Right kidney (tissue), 1 donor: ENCODE measurements around the gene PRR16.
"Not testable (repeated sequence)": the region's sequence is repeated elsewhere in the genome, so short reads cannot be mapped to it uniquely, and the experiment has no call there.

ENCODE experiments used
- DNase-seq: peaks from one replicate; pipeline ENCODE4 v3.0.0-alpha.2; 2016

The PRR16 gene

DNA sequence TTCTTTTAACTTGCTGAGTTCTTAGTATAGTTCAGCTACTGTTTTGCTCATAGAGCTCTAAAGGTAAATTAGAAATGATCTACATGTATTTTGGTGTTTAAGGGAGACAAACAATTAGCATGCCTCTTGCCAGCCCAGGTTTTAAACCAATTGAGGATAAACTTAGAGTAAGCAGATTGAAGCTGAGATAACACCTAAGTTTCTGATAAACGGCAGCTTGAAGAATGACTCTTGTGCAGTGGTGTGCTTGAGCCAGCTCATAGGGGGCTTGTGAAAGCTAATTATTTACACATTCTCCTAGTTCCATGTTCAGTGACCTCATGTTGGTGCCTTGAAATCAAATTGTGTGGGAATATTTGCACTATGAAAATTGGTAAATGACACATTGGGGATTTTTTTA is 193.0 kb downstream of the PRR16 start:
- DNase-seq: no peak

DNA sequence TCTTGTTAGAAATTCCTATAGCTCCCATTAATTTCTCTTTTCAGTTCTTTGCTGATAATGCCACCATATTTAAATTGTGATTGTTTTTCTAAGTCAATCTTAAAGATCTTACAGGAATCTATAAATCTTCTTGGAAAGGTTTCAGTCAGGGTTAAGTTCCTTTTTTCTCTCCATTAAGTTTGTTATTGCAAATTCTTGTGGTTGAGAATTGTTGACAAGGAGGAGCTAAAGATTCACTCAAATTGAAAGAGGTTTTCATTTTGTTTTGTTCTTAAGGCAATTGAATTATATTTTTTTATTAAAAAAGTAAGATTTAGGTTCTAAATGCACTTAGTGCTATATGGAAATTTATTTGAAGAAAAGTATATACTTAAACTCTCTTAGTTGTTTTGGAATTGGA is 213.4 kb downstream of the PRR16 start:
- DNase-seq: no peak

DNA sequence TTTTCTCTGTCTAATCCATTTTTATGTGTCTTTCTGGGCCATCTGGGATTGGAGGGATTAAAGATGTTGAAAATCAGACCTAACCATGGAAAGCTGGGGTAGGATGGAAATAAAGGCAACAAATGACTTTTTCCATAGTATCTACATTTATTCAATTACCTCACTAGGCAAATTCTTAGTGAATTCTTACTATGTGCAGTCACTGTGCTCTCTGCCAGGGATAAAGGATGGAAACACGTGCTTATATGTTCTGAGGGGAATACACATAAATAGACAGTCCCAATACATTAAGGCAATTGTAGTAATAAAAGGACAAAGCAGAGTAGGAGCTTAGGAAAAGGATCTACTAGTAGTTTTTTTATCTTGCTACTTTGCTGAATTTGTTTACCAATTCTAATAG is 214.2 kb downstream of the PRR16 start:
- DNase-seq: no peak

DNA sequence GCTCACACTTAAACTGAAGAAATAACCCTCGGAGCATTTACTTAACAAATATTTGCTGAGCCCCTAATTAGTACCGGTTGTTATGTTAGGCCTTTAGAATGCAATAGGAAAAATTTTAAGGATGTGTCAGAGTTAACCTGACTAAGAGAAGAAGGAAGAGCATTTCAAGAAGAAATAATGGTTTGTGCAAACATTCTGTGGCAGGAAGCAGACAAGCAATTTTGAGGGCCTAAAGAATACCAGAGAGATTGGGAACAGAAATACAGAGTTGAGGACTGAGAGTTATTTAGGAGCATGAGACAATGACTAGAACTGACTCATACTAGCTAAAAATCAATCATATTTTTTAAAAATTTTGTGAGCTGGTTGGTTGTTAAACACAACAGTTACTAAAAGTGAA is 218.8 kb downstream of the PRR16 start:
- no peak for DNase-seq

DNA sequence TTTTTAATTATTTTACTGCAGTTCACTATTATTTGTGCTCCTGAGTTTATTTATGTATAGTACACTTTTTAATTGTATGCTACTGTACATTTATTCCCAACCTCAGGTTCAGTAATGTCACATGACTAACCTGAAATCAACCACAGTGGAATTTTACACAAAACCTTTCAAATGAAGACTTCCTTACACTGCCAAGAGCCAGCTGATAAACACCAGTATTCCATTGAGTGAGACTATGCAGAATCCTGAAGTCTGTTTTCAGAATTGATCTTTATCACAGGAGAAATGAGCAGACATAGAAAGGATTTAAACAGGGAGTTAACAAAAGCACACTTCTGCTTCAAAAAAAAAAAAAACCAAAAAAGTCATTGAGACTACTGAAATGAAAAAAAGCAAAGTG is 219.5 kb downstream of the PRR16 start:
- DNase-seq: no peak

DNA sequence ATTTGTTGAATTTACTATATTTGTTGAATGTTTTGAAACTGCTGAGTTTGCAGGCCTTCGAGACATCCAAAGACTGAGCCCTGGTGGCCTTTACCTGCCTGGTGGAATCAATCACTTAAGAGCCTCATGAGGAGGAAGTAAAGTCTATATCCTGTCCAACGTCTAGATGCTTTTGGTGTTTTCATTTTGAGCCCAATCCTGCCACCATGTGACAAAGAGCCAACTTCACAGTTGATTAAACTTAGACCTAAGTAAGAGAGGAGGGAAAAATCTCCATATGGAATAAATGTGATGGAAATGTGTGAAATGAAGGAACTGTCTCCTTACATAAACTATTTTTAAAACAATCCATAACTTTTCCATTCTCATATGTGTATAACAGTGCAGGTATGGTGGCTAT is 220.1 kb downstream of the PRR16 start:
- no peak for DNase-seq

DNA sequence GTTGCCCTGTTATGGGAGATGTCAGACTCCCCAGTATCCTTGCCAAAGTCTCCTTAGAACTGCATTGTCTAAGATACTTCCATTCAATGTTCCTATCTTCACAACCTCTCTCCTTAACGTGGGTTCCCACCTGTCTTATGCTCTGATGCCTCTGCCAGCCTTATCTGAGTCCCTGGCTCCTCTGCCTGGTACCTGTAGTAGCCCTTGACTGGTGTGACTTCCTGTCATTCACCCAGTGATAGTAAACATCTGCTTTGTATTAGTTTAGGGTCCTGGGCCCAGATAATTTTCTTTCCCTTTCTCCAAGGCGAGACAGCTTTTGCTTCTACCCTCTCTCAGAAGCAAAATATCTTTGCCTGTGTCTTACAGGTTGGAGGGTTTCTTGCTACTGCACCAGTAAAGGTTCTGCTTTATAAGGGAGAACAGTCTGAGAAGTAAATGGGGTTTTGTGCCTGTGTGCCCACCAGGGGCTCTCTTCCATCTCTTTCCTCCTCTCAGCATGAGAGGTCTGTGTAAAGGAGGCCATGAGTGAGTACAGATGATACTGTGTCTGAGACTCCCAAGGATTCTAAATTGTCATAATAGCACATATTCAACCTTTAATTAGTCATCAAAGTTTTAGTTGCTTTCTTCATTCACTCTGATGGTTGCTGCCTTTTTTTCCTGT is 220.8 kb downstream of the PRR16 start:
- no peak for DNase-seq

DNA sequence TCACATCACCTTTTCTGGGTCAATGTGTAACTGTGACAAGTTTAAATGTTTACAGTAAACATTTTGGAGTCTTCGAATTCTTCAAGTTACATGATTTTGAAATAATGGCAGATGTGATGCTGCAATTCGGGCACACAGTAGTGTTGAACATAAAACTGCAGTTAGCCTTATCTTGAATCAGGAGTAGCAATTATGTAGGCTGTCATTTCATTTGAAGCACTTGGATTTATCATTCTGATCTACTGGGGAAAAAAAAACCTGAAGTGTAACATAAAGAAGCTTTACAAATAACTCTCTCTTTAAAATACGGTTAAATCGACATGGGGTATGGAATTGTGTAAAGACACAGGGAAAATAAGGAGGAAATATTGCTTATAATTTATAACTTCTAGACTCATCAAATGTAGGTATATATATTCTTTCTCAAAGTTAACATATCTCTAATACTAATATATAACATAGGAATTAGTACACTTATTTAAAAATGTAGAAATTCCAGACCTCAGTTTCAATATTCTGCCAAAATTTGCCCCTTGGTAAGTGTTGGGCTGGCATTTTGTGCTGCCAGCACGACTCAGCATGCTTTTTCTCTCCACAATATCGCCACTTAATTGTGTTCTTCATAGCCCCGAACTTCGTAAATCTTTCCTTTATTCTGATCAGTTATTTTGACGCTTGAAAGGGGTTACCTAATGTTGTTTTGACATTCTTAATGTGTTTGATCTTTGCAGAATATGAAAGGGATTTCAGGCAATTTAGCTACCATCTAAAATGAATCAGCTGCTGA is 226.7 kb downstream of the PRR16 start:
- no peak for DNase-seq

DNA sequence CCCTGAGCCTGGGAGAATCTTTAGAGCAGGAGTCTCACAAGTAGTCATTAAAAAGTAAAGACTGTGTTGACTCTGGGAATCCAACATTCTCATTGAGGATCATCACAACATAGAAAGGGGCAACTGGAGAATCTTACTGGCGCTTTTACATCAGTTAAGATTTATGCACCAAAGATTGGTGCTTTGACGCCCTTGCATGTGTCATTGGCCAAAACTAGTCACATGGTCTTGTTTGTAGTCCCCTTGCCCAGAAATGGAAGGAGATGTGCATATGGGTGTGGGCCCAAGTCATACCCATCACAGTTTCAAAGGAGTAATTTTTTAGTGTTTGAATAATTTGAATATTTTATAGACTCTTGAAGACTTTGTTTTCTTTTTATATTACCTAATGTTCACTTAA is 228.2 kb downstream of the PRR16 start:
- no peak for DNase-seq

DNA sequence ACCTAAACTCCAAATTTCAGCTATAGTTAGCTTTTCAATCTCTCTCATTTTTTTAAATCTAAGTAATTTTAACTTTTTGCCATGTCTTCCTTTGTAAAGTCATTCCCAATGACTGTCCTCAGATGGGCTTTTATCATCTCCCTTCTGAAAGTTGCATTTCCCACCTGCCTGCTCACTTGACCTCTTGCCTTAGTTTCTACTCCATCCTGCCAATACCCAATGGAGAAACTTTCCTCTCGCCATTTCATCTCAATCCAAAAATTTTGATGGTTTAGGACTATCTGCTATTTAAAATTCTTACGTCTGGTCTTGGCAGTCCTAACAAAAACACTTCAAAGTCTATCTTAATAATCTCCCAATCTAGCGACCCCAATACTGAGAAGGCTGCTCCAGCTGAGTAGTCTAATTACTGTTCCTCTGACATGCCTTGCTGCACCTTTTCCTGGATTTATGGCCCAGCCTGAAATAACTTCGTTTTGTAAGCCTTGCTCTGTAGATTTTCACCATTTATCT is 231.3 kb downstream of the PRR16 start:
- no peak for DNase-seq

DNA sequence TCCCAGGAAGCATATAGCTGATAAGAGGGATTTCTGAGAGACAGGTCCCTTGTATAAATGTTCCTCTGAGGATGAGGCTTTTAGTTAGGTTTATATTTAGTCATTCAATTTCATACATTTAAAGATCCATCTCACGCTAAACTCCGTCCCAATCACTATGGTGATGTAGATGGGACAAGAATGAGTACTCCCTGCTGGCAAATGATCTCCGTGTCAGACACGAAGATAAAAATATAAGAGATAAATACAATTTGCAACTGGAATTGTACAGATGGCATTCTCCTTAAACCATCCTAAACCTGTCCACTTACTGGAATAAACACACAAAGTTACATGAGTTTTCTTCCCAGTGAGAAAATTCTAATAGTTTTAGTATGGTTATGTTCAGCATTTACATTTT is 233.0 kb downstream of the PRR16 start:
- no peak for DNase-seq

DNA sequence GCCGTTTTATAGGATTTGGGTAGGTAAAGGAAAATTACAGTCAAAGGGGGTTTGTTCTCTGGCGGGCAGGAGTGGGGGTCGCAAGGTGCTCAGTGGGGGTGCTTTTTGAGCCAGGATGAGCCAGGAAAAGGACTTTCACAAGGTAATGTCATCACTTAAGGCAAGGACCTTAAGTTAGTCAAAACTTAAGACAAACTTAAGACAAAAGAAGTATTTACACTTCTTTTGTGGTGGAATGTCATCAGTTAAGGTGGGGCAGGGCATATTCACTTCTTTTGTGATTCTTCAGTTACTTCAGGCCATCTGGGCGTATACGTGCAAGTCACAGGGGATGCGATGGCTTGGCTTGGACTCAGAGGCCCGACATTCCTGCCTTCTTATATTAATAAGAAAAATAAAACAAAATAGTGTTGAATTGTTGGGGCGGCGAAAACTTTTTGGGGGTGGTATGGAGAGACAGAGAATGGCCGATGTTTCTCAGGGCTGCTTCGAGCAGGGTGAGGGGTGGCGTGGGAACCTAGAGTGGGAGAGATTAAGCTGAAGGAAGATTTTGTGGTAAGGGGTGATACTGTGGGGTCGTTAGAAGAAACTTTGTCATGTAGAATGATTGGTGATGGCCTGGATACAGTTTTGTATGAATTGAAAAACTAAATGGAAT is 233.7 kb downstream of the PRR16 start:
- not testable (repeated sequence) for DNase-seq

DNA sequence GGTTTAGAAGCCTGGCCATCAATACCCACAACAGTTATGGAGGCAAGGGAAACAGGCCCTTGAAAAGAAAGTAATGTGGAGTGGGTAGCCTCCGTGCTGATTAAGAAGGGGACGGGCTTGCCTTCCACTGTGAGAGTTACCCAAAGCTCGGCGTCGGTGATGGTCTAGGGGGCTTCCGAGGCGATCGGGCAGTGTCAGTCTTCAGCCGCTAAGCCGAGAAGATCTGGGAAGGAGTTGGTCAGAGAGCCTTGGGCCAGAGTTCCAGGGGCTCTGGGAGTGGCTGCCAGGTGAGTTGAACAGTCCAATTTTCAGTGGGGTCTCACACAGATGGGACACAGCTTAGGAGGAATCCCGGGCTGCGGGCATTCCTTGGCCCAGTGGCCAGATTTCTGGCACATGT is 236.6 kb downstream of the PRR16 start:
- not testable (repeated sequence) for DNase-seq

DNA sequence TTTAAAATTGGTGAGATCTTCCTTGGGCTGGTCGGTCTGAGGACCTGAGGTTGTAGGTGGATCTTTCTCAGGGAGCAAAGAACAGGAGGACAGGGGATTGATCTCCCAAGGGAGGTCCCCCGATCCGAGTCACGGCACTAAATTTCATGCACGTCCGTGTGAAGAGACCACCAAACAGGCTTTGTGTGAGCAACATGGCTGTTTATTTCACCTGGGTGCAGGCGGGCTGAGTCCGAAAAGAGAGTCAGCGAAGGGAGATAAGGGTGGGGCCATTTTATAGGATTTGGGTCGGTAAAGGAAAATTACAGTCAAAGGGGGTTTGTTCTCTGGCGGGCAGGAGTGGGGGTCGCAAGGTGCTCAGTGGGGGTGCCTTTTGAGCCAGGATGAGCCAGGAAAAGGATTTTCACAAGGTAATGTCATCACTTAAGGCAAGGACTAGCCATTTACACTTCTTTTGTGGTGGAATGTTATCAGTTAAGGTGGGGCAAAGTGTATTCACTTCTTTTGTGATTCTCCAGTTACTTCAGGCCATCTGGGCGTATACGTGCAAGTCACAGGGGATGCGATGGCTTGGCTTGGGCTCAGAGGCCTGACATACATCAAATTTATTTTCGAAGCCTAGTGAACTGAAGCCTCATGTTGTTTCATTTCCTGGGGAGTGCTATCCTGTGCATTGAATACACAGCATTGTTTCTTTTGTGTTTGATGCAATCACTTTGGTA is 238.9 kb downstream of the PRR16 start:
- not testable (repeated sequence) for DNase-seq

DNA sequence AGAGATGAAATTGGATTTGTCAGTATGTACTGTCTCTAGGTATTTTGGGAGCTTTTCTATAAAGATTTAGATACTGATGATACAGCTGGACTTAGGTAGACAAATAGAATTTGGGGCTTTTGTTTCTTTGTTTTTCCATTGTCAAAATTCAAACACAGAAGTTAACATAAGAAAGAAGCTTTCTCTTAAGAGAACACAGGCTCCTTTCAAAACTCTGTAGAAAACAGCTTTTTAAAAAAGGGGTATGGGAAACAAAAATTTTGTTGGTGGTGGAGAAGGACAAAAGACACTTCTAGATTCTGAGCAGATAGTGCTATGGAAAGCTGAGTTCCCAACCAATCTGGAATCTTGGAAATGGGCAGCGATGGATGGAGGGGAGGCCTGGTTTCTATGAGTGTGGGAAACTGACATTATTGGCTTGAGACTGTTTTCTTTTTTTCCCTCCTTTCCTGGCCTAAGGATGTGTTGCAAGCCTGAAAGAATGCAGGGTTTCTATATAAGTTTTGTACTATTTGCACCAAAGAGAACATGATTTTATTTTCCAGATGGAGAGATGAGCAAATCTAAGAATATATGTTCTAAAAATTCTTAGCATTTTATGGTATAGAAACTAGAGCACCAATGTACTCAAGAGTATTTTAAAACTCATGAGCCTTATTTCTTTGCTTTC is 240.0 kb downstream of the PRR16 start:
- DNase-seq: no peak

DNA sequence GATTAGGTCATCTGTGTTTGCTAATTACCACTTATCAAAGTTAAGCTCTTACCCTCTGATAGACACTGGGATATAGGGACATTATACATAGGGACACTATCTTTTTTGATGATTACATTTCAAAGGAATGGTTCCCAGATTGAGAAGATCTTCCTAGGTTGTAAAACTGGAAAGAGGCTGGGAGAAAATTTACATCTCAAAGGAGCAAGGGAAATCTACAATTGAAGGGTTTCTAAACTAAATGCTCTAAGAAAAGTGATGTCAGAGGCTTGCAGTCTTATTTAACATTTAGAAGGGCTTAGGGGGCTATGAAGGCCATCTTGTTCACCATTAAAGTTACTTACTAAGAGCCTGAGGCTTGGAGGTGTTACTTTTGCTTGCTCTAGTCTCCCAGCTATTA is 242.8 kb downstream of the PRR16 start:
- no peak for DNase-seq

DNA sequence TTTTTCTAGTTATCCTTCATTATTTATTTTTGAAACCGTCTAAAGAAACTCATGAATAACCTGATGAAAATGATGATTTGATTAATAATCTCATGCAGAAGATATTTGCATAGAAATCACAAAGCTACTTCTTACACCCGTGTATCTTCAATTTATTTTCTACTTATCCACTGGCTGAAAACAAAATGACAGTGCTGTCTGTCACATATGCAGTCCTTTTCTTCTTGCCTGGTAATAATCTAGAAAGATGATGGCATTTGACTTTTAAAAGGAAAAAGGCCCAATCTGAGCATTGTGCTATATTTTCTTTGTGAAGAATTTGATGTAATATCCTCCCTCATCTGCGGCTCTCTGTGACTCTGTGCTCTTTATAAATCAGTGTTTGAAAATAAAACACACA is 253.3 kb downstream of the PRR16 start:
- DNase-seq: no peak

DNA sequence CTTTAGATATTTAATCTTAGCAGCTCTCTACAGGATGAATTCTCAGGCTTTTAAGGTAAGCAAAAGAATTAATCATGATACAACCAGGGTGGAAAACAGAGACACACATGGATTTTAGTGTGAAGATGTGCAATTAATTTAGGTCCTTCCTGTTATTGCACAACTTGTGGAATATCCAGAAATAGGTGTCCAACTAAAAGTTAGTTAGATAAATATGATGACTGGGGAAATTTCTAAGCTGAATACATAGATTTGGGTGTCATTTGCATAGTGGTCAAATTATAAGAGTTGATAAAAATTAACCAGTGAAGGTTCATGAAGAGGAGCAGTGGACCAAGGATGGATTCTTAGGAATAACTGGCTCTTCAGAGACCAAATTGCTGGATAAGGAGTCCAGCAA is 266.1 kb downstream of the PRR16 start:
- no peak for DNase-seq

DNA sequence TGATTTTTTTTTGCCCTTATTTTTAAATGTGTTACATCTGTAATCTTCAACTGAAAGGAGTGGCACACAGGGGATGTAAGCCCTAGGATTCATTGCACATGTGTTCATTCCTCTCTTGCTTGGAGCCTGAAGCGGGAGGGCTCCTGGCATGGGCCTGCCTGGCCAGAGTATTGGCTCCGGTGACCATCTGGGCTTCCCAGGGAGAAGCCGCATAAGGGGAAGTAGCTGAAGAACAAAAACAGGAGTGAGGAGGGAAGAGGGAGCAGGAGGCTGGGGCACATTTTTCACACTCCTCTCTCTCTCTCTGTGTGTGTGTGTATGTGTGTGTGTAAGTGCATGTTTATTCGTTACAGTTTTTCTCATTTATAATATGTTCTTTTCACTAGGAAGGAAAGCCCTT is 269.9 kb downstream of the PRR16 start:
- DNase-seq: no peak

DNA sequence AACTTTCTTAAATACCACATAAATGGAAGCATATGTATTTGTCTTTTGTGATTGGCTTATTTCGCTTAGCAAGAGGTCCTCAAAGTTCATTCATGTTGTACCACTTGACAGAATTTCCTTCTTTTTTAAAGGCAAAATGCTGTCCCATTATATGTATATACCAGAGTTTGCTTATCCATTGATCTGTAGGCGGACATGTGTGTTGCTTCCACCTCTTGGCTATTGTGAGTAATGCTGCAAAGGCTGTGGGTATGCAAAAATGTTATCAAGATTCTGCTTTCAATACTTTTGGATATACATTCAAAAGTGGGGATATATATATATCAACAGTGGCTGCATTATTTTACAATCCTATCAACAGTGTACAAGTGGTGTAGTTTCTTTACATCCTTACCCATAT is 271.0 kb downstream of the PRR16 start:
- no peak for DNase-seq
